ENCODE measurements around the gene PCDHGB2. TPM values are rescaled to one million over a fixed set of nuclear protein-coding genes. Genes with fewer than 3 reads are reported as not detected.

The PCDHGB2 gene
- total RNA-seq, 2 donors from 2014 or later = 2.3 to 9.3 TPM

DNA sequence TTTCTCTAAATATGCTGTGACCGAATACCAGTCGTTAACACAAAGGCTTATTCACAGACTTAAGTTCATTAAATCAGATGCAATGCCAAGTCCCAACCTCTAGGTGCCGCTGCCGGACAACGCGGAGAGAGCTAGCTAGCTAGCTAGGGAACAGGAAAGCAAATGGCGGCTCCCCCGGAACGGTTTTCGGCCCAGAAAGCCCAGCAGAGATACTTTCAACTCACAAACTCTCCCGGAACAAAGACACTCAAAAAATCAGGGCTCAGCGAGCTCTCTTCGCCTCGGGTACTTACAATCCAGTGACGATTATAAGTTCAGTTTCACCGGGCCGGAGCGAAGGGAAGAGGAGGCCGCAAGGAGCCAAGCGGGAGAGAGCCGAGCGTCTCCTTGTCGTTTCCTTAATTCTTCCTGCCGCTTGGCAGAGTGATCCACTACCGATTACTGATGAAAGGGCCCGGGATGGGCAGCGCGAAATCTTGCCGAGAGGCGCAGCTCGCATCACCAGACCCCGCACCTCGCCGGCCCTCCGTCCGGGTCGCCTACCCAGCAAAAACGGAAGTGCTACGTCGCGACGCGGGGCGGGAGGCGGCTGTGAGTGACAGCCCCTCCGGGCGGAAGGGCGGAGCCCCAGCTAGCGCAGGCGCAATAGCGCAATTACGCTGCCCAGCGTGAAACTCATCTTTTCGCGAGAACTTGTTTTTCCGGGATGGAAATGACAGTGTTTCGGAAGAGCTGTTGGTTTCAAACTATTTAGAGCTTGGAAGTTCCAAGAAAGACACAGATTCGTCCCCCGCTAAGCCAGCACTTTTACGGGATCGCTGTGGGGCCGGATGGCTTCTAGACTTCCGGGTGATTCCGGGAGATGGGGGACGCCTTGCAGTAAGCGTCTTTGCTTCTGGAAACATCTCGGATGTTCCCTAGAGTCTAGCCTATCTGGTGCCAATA is 39.3 kb upstream of the PCDHGB2 start, which contains the start of gene TAF7:
Gene TAF7 (minus strand): TSS at position 560 of the 945 bp plus-strand sequence. CDS start 740 bp downstream, outside the sequence.
- intact Hi-C loops (cut with DNase I) = no loop called here
- Histone ChIP-seq H3K4me3 (peak within 1 kb of the TSS; percentile 20 to 33), H3K27me3 (no peaks in the 10 kb centered on the region), H3K9me3 (peaks cover 0 to 59% (median 3%) of the 10 kb centered on the region in 3 donors), H3K27ac (peak within 1 kb of the TSS; percentile 72 to 93 (median 87)), H3K36me3 (replicated peaks in 1 of 2; ENCODE audit: insufficient read depth in 1 of 2, low read depth in 2 of 2) (peaks cover 1 to 10% of the 10 kb centered on the region in 2 donors), H3K4me1 (peaks cover 13% of the 10 kb centered on the region)
- ATAC-seq (peak; percentile 99), DNase-seq (peak; percentile 89 to 92 (median 90))
- 1 to 3% methylated on average over 33 to 67 of the region's 67 CpGs for WGBS, 2 donors
- peak; percentile 68 to 85 (median 75) for TF ChIP-seq CTCF (IDR thresholded peaks at IDR 0.05)
- TF ChIP-seq POLR2A (IDR thresholded peaks at IDR 0.05) = peak; percentile 83 to 96 (median 95)

DNA sequence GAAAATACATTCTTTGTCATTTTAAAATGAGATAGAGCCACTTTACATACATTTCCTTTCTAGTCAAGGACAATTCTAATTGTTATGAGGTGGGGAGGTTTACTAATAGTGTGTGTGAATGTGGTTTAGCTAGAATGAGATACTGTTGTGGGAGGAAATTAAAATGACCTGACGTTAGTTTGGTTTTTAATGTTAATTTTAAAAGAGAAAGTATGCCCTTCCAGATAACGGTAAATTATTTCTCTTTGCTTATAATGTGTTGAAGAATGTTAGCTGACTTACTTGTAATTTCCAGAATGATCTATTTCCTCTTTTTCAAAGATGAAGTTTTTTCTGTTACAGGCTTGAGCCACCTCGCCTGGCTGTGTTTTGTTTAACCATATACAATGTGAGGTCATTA is 37.5 kb upstream of the PCDHGB2 start:
- H3K36me3 ChIP-seq (replicated peaks in 1 of 2; ENCODE audit: insufficient read depth in 1 of 2, low read depth in 2 of 2) = peaks cover 0 to 5% of the 10 kb centered on the region in 2 donors
- no peak for ATAC-seq
- intact Hi-C loops (cut with DNase I) = no loop called here
- H3K27me3 ChIP-seq = no peaks in the 10 kb centered on the region
- peaks cover 13% of the 10 kb centered on the region for H3K4me1 ChIP-seq
- 79 to 90% methylated on average over 3 of the region's 3 CpGs for WGBS, 2 donors
- H3K9me3 ChIP-seq = peaks cover 0 to 41% (median 3%) of the 10 kb centered on the region in 3 donors
- no peak for DNase-seq
- H3K27ac ChIP-seq = no peak overlapping the region
- H3K4me3 ChIP-seq = no peak overlapping the region
- TF ChIP-seq POLR2A (IDR thresholded peaks at IDR 0.05) (no peak), CTCF (IDR thresholded peaks at IDR 0.05) (no peak)

DNA sequence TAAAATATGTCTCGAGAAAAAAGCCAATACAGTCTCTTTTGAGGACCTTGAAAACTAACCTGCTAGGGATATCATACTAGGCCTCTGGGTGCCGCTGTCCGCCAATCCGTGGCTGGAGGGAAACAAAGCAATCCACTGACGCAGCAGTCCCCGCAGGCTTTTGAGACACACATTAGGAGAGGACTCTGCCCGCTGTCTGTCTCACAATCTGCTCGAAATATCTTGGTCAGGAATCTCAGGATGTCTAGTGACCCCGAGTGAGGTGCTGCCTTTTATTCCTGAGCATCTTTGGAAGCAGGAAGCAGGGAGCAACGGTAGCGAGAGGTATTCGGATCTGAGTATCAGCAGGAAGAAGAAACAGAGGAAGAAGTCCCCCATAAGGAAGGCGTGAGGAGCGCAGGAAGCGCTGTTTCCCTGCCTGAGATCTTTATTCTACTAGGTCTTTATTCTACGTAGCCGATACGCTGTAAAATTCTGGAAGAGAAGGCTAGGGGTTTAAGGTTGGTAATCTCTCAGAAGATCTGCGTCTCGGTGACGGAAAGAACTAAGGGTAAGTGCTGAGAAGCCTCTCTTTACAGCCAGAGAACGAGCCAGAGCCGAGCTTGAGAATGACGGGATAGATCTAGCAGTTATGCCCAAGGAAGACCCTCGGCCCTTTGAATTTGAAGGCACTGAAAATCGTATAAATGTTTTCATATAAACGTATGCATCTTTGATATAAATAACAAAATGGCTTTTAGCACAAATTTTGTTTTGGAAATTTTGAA is 33.5 kb upstream of the PCDHGB2 start:
- intact Hi-C loops (cut with DNase I) = no loop called here
- DNase-seq = peak; percentile 22 to 57 (median 42)
- no peak overlapping the region for H3K4me3 ChIP-seq
- no peaks in the 10 kb centered on the region for H3K36me3 ChIP-seq (replicated peaks in 1 of 2; ENCODE audit: insufficient read depth in 1 of 2, low read depth in 2 of 2)
- H3K4me1 ChIP-seq = peaks cover 3% of the 10 kb centered on the region
- WGBS, 2 donors = 7 to 12% methylated on average over 27 of the region's 27 CpGs
- peak; percentile 38 for ATAC-seq
- peaks cover 0 to 24% (median 0%) of the 10 kb centered on the region in 3 donors for H3K9me3 ChIP-seq
- H3K27ac ChIP-seq = no peak overlapping the region
- TF ChIP-seq POLR2A (IDR thresholded peaks at IDR 0.05) = peak in 2 of 3 donors; percentile 20 to 25
- peak in 4 of 7 experiments; percentile 14 to 39 (median 26) for TF ChIP-seq CTCF (IDR thresholded peaks at IDR 0.05)
- H3K27me3 ChIP-seq = no peaks in the 10 kb centered on the region

GRCh38 chr5:141328231-141328630 is 31.6 kb upstream of the PCDHGB2 start:
- Histone ChIP-seq H3K27ac (no peak overlapping the region), H3K4me3 (no peak overlapping the region), H3K4me1 (no peaks in the 10 kb centered on the region), H3K36me3 (replicated peaks in 1 of 2; ENCODE audit: insufficient read depth in 1 of 2, low read depth in 2 of 2) (no peaks in the 10 kb centered on the region), H3K9me3 (peaks cover 0 to 32% (median 0%) of the 10 kb centered on the region in 3 donors), H3K27me3 (no peaks in the 10 kb centered on the region)
- ATAC-seq (no peak), DNase-seq (no peak)
- 70 to 72% methylated on average over 8 of the region's 8 CpGs for WGBS, 2 donors
- intact Hi-C loops (cut with DNase I) = no loop called here
- TF ChIP-seq POLR2A (IDR thresholded peaks at IDR 0.05) (no peak), CTCF (IDR thresholded peaks at IDR 0.05) (no peak)

All from body of pancreas (tissue), 4 donors.